Endodermal cell (in vitro differentiated cells): Measurements from ENCODE around the gene SLC16A9. TPM values are rescaled to one million over a fixed set of nuclear protein-coding genes. Genes with fewer than 3 reads are reported as not detected.
"Not testable (repeated sequence)": the region's sequence is repeated elsewhere in the genome, so short reads cannot be mapped to it uniquely, and the experiment has no call there.

ENCODE experiments used
- DNase-seq: peaks from one replicate; pipeline ENCODE4 v3.0.0-alpha.2; 2017
- H3K27ac ChIP-seq: 2 replicates; pipeline ENCODE4 v1.5.1; 2013; ENCODE audit warnings: mild to moderate bottlenecking, low read depth, low read length, moderate library complexity
- H3K27me3 ChIP-seq: 2 replicates; pipeline ENCODE4 v1.6.1; 2013; ENCODE audit warnings: mild to moderate bottlenecking, low read length, moderate library complexity; ENCODE audit not compliant: insufficient read depth, control insufficient read depth, poor library complexity, severe bottlenecking
- H3K36me3 ChIP-seq: 2 replicates; pipeline ENCODE4 v1.7.0; 2013; ENCODE audit warnings: mild to moderate bottlenecking, low read length, moderate library complexity; ENCODE audit not compliant: control insufficient read depth, insufficient read depth
- H3K4me1 ChIP-seq: one replicate; pipeline ENCODE4 v1.7.0; 2013; ENCODE audit warnings: low read length; ENCODE audit not compliant: control insufficient read depth, insufficient read depth
- H3K4me3 ChIP-seq: 2 replicates; pipeline ENCODE4 v1.5.1; 2013; ENCODE audit warnings: mild to moderate bottlenecking, low read length, moderate library complexity
- H3K9ac ChIP-seq: 2 replicates; pipeline ENCODE4 v1.6.1; 2013; ENCODE audit warnings: mild to moderate bottlenecking, low read length, moderate library complexity; ENCODE audit not compliant: poor library complexity, severe bottlenecking; ENCODE audit errors: extremely low read depth
- H3K9me3 ChIP-seq: 2 replicates; pipeline ENCODE4 v1.6.1; 2013; ENCODE audit warnings: mild to moderate bottlenecking, low read length, moderate library complexity; ENCODE audit not compliant: control insufficient read depth
- H3K27ac Mint-ChIP-seq: 2 replicates; pipeline ENCODE4 v1.8.0; 2020; ENCODE audit warnings: mixed read lengths
- H3K27me3 Mint-ChIP-seq: 2 replicates; pipeline ENCODE4 v1.8.0; 2021; ENCODE audit warnings: mild to moderate bottlenecking, mixed read lengths; ENCODE audit not compliant: insufficient read depth
- H3K36me3 Mint-ChIP-seq: 2 replicates; pipeline ENCODE4 v1.8.0; 2020; ENCODE audit warnings: low read depth, mixed read lengths
- H3K4me1 Mint-ChIP-seq: 2 replicates; pipeline ENCODE4 v1.8.0; 2020; ENCODE audit warnings: mixed read lengths
- H3K4me3 Mint-ChIP-seq: 2 replicates; pipeline ENCODE4 v1.8.0; 2020; ENCODE audit warnings: mild to moderate bottlenecking, moderate library complexity, mixed read lengths
- H3K9me3 Mint-ChIP-seq: 2 replicates; pipeline ENCODE4 v1.8.0; 2020; ENCODE audit warnings: mild to moderate bottlenecking, mixed read lengths
- CTCF ChIP-seq: fragments of 200-600 bp; sonication (generic); conservative IDR thresholded peaks from 2 replicates; pipeline ENCODE4 v1.5.0; 2021; ENCODE audit warnings: antibody characterized with exemption, mild to moderate bottlenecking
- WGBS, 2 experiments: methylation state at CpG; one replicate each; pipeline versions ENCODE4 v1.1.5 to v1.1.7; 2013; ENCODE audit warnings: missing lambda C conversion rate in 2 of 2, mixed read lengths in 1 of 2; ENCODE audit not compliant: insufficient coverage in 1 of 2, insufficient read length in 1 of 2; 5-methylcytosine and 5-hydroxymethylcytosine counted together
- total RNA-seq, 2 donors: library from RNA; stranded (reverse); fragmentation: NEBNext Ultra II Directional in 1 of 2; extraction: Animal tissue kit (Norgen Biotek cat#: 25700) in 1 of 2; gene quantifications; 2 replicates in 1 of 2; 3 replicates in 1 of 2; pipeline ENCODE4 v1.2.1, GENCODE V29; 2021

Gene SLC16A9
- total RNA-seq, 2 donors from 2014 or later: 4.9 to 19.3 TPM

DNA sequence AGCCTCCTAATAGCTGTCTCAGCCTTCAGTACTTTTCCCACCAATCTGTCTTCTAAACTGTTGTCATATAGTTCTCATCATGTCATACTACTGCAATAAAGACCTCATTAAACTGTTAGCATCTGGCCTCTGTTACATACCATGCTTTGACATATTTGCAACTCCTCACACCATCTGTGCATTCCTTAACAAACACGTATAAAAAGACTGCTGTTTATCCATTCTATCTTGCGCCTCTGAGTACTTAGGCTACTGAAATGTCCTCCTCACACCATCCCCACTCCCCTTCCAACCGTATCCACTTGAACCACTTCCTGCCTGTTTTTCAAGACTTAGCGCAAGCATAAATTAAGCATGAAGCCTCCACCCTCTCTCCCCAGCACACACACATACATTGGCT, 41.6 kb downstream of the SLC16A9 start:
- no peaks in the 10 kb centered on the region for H3K9me3 ChIP-seq
- Mint-ChIP-seq H3K9me3 (no peaks in the 10 kb centered on the region), H3K4me3 (no peak overlapping the region), H3K4me1 (no peaks in the 10 kb centered on the region), H3K27me3 (no peaks in the 10 kb centered on the region), H3K27ac (no peak overlapping the region), H3K36me3 (peaks cover 1% of the 10 kb centered on the region)
- no peaks in the 10 kb centered on the region for H3K4me1 ChIP-seq
- no peaks in the 10 kb centered on the region for H3K27me3 ChIP-seq
- H3K27ac ChIP-seq: no peak overlapping the region
- H3K4me3 ChIP-seq: no peak overlapping the region
- no peak for TF ChIP-seq CTCF
- H3K9ac ChIP-seq: no peak overlapping the region
- WGBS, 2 experiments: 86 to 92% methylated on average over 4 of the region's 4 CpGs
- peaks cover 5% of the 10 kb centered on the region for H3K36me3 ChIP-seq
- DNase-seq: no peak

GRCh38 chr10:59666310-59666709, 43.3 kb downstream of the SLC16A9 start:
- no peak overlapping the region for H3K27ac ChIP-seq
- no peak for TF ChIP-seq CTCF
- Mint-ChIP-seq H3K27me3 (no peaks in the 10 kb centered on the region), H3K4me3 (no peak overlapping the region), H3K9me3 (no peaks in the 10 kb centered on the region), H3K27ac (no peak overlapping the region), H3K36me3 (peaks cover 1% of the 10 kb centered on the region), H3K4me1 (no peaks in the 10 kb centered on the region)
- H3K9me3 ChIP-seq: no peaks in the 10 kb centered on the region
- H3K4me3 ChIP-seq: no peak overlapping the region
- no peaks in the 10 kb centered on the region for H3K27me3 ChIP-seq
- H3K36me3 ChIP-seq: no peaks in the 10 kb centered on the region
- no peak overlapping the region for H3K9ac ChIP-seq
- H3K4me1 ChIP-seq: no peaks in the 10 kb centered on the region
- DNase-seq: no peak

- not testable (repeated sequence) for H3K27me3 Mint-ChIP-seq, DNase-seq, H3K9ac ChIP-seq, H3K4me1 Mint-ChIP-seq, H3K4me3 ChIP-seq, H3K9me3 Mint-ChIP-seq, H3K4me3 Mint-ChIP-seq, H3K27ac Mint-ChIP-seq, H3K4me1 ChIP-seq, H3K27ac ChIP-seq, H3K9me3 ChIP-seq, H3K36me3 ChIP-seq, H3K36me3 Mint-ChIP-seq, H3K27me3 ChIP-seq
- 89 to 91% methylated on average over 6 to 7 of the region's 7 CpGs for WGBS, 2 experiments
Measured at GRCh38 chr10:59663213-59663612, 46.4 kb downstream of the SLC16A9 start.

GRCh38 chr10:59657724-59658123, 51.9 kb downstream of the SLC16A9 start:
- Histone ChIP-seq H3K27ac (no peak overlapping the region), H3K4me3 (no peak overlapping the region), H3K9ac (no peak overlapping the region), H3K4me1 (no peaks in the 10 kb centered on the region), H3K9me3 (no peaks in the 10 kb centered on the region), H3K36me3 (no peaks in the 10 kb centered on the region), H3K27me3 (no peaks in the 10 kb centered on the region)
- no peak for DNase-seq
- Mint-ChIP-seq H3K27me3 (no peaks in the 10 kb centered on the region), H3K4me1 (no peaks in the 10 kb centered on the region), H3K36me3 (no peaks in the 10 kb centered on the region), H3K4me3 (no peak overlapping the region), H3K9me3 (no peaks in the 10 kb centered on the region), H3K27ac (no peak overlapping the region)
- TF ChIP-seq CTCF: no peak
- WGBS, 2 experiments: 100% methylated on average over 1 of the region's 1 CpG; no CpG with 5 or more reads in 1 of the 2 experiments
